GM23338 (cell line): Measurements from ENCODE around the gene ZNF358. TPM values are rescaled to one million over a fixed set of nuclear protein-coding genes. Genes with fewer than 3 reads are reported as not detected.

Experiments used
- ATAC-seq: fragments of 200-7000 bp; cut with Tn5 transposase; 3 replicates; pipeline ENCODE4 v1.9.1; 2020
- DNase-seq: peaks from one replicate; pipeline ENCODE4 v3.0.0-alpha.2; 2015; ENCODE audit warnings: low spot score
- H2AFZ ChIP-seq: fragments of 200-600 bp; sonication (generic); 2 replicates; pipeline ENCODE4 v1.8.0; 2016; ENCODE audit warnings: antibody characterized with exemption, mild to moderate bottlenecking, moderate library complexity
- H3F3A ChIP-seq: fragments of 200-600 bp; sonication (generic); replicated peaks from 2 replicates; pipeline ENCODE4 v1.8.0; 2017; ENCODE audit warnings: antibody characterized with exemption, mixed run types, low read depth
- H3K27ac ChIP-seq: fragments of 200-600 bp; sonication (generic); 2 replicates; pipeline ENCODE4 v1.6.1; 2016; ENCODE audit warnings: low read depth
- H3K27me3 ChIP-seq: fragments of 200-600 bp; sonication (generic); 2 replicates; pipeline ENCODE4 v1.8.0; 2016; ENCODE audit warnings: mild to moderate bottlenecking, mixed run types, moderate library complexity; ENCODE audit not compliant: insufficient read depth
- H3K36me3 ChIP-seq: fragments of 200-600 bp; sonication (generic); 2 replicates; pipeline ENCODE4 v1.8.0; 2016; ENCODE audit warnings: mild to moderate bottlenecking; ENCODE audit not compliant: insufficient read depth
- H3K4me1 ChIP-seq: fragments of 200-600 bp; sonication (generic); 2 replicates; pipeline ENCODE4 v1.8.0; 2016; ENCODE audit warnings: mild to moderate bottlenecking, moderate library complexity; ENCODE audit not compliant: insufficient read depth
- H3K4me2 ChIP-seq: fragments of 200-600 bp; sonication (generic); 2 replicates; pipeline ENCODE4 v1.7.1; 2017; ENCODE audit warnings: mixed run types
- H3K4me3 ChIP-seq: fragments of 200-600 bp; sonication (generic); 2 replicates; pipeline ENCODE4 v1.6.1; 2016; ENCODE audit warnings: mixed run types
- H3K79me2 ChIP-seq: fragments of 200-600 bp; sonication (generic); replicated peaks from 2 replicates; pipeline ENCODE4 v1.8.0; 2017; ENCODE audit warnings: mild to moderate bottlenecking; ENCODE audit not compliant: insufficient read depth
- H3K9me2 ChIP-seq: fragments of 200-600 bp; sonication (generic); 2 replicates; pipeline ENCODE4 v1.8.0; 2017; ENCODE audit not compliant: insufficient read depth
- H4K20me1 ChIP-seq: fragments of 200-600 bp; sonication (generic); replicated peaks from 2 replicates; pipeline ENCODE4 v1.8.0; 2017; ENCODE audit warnings: mild to moderate bottlenecking; ENCODE audit not compliant: insufficient read depth
- H3K27ac Mint-ChIP-seq: 2 replicates; pipeline ENCODE4 v1.8.0; 2020; ENCODE audit warnings: inconsistent platforms, mild to moderate bottlenecking, moderate library complexity, mixed read lengths
- H3K27me3 Mint-ChIP-seq: 3 replicates; pipeline ENCODE4 v1.8.0; 2022; ENCODE audit warnings: low read depth, mild to moderate bottlenecking, moderate library complexity, mixed read lengths, inconsistent platforms; ENCODE audit not compliant: insufficient read depth, poor library complexity
- H3K36me3 Mint-ChIP-seq: 3 replicates; pipeline ENCODE4 v1.8.0; 2021; ENCODE audit warnings: low read depth, mild to moderate bottlenecking, inconsistent platforms, moderate library complexity, mixed read lengths
- H3K4me1 Mint-ChIP-seq: 3 replicates; pipeline ENCODE4 v1.8.0; 2020; ENCODE audit warnings: mild to moderate bottlenecking, inconsistent platforms, mixed read lengths
- H3K4me3 Mint-ChIP-seq: 3 replicates; pipeline ENCODE4 v1.8.0; 2021; ENCODE audit warnings: moderate library complexity, mild to moderate bottlenecking, inconsistent platforms, mixed read lengths
- H3K9me3 Mint-ChIP-seq: 3 replicates; pipeline ENCODE4 v1.8.0; 2020; ENCODE audit warnings: moderate library complexity, mild to moderate bottlenecking, inconsistent platforms, mixed read lengths
- CREB1 ChIP-seq: fragments of 250-450 bp; sonication (Bioruptor Pico); IDR thresholded peaks from 2 replicates; pipeline ENCODE4 v1.5.0; 2020; ENCODE audit warnings: low read depth, mild to moderate bottlenecking, moderate library complexity
- EZH2phosphoT487 ChIP-seq: fragments of 200-600 bp; sonication (generic); IDR thresholded peaks from one replicate; pipeline ENCODE4 v1.8.1; 2018; ENCODE audit warnings: antibody characterized with exemption; ENCODE audit not compliant: unreplicated experiment
- JUNB ChIP-seq: IDR thresholded peaks from one replicate; pipeline ENCODE4 v1.6.1; 2016; ENCODE audit warnings: antibody characterized with exemption; ENCODE audit not compliant: unreplicated experiment
- NANOG ChIP-seq: IDR thresholded peaks from 2 replicates; pipeline ENCODE4 v1.6.1; 2016; ENCODE audit warnings: antibody characterized with exemption, borderline replicate concordance
- POLR2AphosphoS5 ChIP-seq: IDR thresholded peaks from 2 replicates; pipeline ENCODE4 v1.6.1; 2016; ENCODE audit warnings: antibody characterized with exemption, low read depth
- STAT1 ChIP-seq: IDR thresholded peaks from one replicate; pipeline ENCODE4 v1.6.1; 2016; ENCODE audit warnings: antibody characterized with exemption; ENCODE audit not compliant: unreplicated experiment
- ZNF114 ChIP-seq: fragments of 250-450 bp; sonication (Bioruptor Pico); IDR thresholded peaks from 2 replicates; pipeline ENCODE4 v1.5.0; 2020; ENCODE audit warnings: mild to moderate bottlenecking, moderate library complexity
- ZNF331 ChIP-seq: fragments of 250-450 bp; sonication (Bioruptor Pico); IDR thresholded peaks from 2 replicates; pipeline ENCODE4 v1.5.0; 2020; ENCODE audit warnings: low read depth, mild to moderate bottlenecking, moderate library complexity
- polyA plus RNA-seq: library from polyadenylated mRNA; unstranded; fragments of >200 nt; fragmentation: Nextera tagmentation; extraction: Ambion mirVana; gene quantifications from 2 replicates; pipeline ENCODE4 v1.2.1, GENCODE V29; 2016
- total RNA-seq: library from RNA; depleted of rRNA; stranded (reverse); fragments of >200 nt; shearing (Covaris generic); gene quantifications from 2 replicates; pipeline ENCODE4 v1.2.3, GENCODE V29; 2014
- TF ChIP-seq, protein P1 (sequence below), 2 experiments: fragments of 200-600 bp in 1 of 2; sonication (generic) in 1 of 2; conservative IDR thresholded peaks; 2 replicates each; pipeline versions ENCODE4 v1.5.1 to v1.6.1; 2016 to 2017; ENCODE audit warnings: antibody characterized with exemption in 2 of 2, low read depth in 2 of 2, mild to moderate bottlenecking in 2 of 2, moderate library complexity in 1 of 2
- TF ChIP-seq, protein P2 (sequence below): IDR thresholded peaks from 2 replicates; pipeline ENCODE4 v1.6.1; 2016; ENCODE audit warnings: antibody characterized with exemption
- TF ChIP-seq, protein P3 (sequence below): IDR thresholded peaks from one replicate; pipeline ENCODE4 v1.6.1; 2018; ENCODE audit warnings: antibody characterized with exemption; ENCODE audit not compliant: unreplicated experiment

The ZNF358 gene
- total and polyA plus RNA-seq, 2 experiments from 2014 or later = 23.8 to 52.9 TPM

DNA sequence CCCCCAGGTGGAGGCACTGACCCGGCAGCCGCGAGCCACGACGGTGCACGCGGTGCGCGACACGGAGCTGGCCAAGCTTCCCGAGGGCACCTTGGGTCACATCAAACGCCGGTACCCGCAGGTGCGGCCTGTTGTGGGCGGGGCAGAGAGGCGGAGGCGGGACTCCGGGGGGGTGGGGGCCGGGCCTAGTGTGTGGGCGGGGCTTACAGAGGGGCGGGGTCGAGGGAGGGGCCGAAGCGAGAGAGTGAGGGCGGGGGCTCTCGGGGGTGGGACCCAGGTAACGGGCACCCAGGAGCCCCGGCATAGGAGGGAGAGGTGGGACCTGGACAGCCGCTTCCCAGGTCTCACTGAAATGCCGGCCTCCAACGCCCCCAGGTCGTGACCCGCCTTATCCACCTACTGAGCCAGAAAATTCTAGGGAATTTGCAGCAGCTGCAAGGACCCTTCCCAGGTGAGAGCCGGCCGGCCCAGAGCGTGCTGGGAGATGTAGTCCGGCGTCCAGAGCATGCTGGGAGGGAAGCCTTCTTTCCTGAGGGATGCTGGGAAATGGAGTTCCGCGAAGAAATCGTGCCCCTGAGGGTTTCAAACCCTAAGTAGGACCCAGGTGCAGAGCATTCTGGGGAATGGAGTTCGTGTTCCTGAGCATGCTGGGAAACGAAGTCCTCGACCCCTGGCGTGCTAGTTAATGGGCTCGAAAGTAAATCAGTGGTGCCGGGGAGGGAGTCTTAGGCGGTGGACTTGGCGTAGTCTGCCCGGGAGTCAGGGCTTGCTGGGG, 35.3 kb downstream of the ZNF358 start:
- no peaks in the 10 kb centered on the region for H3F3A ChIP-seq
- H3K79me2 ChIP-seq = no peaks in the 10 kb centered on the region
- peak overlapping the region; percentile 80; the same call in 1 of the 2 replicates for H2AFZ ChIP-seq
- H3K4me1 ChIP-seq = peaks cover 3% of the 10 kb centered on the region; the same call in 1 of the 2 replicates
- Mint-ChIP-seq H3K36me3 (peaks cover 7% of the 10 kb centered on the region), H3K27ac (peak overlapping the region; percentile 86), H3K27me3 (peaks cover 7% of the 10 kb centered on the region), H3K4me1 (peaks cover 3% of the 10 kb centered on the region; the same call in 2 of the 3 replicates), H3K4me3 (peak overlapping the region; percentile 77), H3K9me3 (no peaks in the 10 kb centered on the region; the same call in 2 of the 3 replicates)
- H3K36me3 ChIP-seq = no peaks in the 10 kb centered on the region
- no peaks in the 10 kb centered on the region for H3K27me3 ChIP-seq
- H3K9me2 ChIP-seq = no peaks in the 10 kb centered on the region
- peak overlapping the region; percentile 87 for H3K4me2 ChIP-seq
- peak overlapping the region; percentile 49 for H3K4me3 ChIP-seq
- TF ChIP-seq CREB1 (CRISPR knock-in tag) (peak; percentile 78), POLR2AphosphoS5 (peak; percentile 31; the same call in 1 of the 2 replicates), ZNF114 (CRISPR knock-in tag) (peak; percentile 62; the same call in 1 of the 2 replicates), EZH2phosphoT487 (no peak), JUNB (no peak), STAT1 (peak; percentile 34), ZNF331 (CRISPR knock-in tag) (peak; percentile 32; the same call in 1 of the 2 replicates)
- TF ChIP-seq, protein P1, sequence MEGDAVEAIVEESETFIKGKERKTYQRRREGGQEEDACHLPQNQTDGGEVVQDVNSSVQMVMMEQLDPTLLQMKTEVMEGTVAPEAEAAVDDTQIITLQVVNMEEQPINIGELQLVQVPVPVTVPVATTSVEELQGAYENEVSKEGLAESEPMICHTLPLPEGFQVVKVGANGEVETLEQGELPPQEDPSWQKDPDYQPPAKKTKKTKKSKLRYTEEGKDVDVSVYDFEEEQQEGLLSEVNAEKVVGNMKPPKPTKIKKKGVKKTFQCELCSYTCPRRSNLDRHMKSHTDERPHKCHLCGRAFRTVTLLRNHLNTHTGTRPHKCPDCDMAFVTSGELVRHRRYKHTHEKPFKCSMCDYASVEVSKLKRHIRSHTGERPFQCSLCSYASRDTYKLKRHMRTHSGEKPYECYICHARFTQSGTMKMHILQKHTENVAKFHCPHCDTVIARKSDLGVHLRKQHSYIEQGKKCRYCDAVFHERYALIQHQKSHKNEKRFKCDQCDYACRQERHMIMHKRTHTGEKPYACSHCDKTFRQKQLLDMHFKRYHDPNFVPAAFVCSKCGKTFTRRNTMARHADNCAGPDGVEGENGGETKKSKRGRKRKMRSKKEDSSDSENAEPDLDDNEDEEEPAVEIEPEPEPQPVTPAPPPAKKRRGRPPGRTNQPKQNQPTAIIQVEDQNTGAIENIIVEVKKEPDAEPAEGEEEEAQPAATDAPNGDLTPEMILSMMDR (conservative IDR thresholded peaks at IDR 0.05; ENCODE audit: low read depth in 2 of 2) = no peak
- TF ChIP-seq, protein P2, sequence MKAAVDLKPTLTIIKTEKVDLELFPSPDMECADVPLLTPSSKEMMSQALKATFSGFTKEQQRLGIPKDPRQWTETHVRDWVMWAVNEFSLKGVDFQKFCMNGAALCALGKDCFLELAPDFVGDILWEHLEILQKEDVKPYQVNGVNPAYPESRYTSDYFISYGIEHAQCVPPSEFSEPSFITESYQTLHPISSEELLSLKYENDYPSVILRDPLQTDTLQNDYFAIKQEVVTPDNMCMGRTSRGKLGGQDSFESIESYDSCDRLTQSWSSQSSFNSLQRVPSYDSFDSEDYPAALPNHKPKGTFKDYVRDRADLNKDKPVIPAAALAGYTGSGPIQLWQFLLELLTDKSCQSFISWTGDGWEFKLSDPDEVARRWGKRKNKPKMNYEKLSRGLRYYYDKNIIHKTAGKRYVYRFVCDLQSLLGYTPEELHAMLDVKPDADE = peak; percentile 100
- peak; percentile 100 for DNase-seq
- H4K20me1 ChIP-seq = no peaks in the 10 kb centered on the region
- ATAC-seq = peak; percentile 73
- no peak overlapping the region for H3K27ac ChIP-seq

DNA sequence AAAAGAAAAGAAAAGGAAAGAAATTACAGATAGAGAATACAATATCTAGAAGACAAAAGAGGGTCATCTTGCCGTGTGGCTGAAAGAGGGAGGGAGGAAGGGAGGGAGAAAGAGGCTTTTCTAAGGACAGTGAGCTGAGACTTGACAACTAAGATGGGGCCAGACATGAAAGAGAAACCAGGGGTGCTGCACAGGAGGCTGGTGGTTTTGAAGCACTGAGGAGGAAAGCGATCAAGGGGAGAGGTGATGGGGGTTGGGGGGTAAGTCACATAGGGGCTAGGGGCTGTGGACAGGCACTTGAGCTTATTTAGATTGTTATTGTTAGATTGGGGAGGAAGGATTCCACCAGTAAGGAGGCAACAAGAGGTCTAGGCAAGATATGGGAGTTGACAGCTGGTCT, 36.9 kb downstream of the ZNF358 start:
- no peak overlapping the region for H3K27ac Mint-ChIP-seq
- peaks cover 19% of the 10 kb centered on the region for H3K36me3 Mint-ChIP-seq
- H3K4me1 ChIP-seq = peaks cover 3% of the 10 kb centered on the region; the same call in 1 of the 2 replicates
- H3K4me3 ChIP-seq = no peak overlapping the region
- H3K4me1 Mint-ChIP-seq = peaks cover 3% of the 10 kb centered on the region; the same call in 2 of the 3 replicates
- no peaks in the 10 kb centered on the region for H4K20me1 ChIP-seq
- H3K4me2 ChIP-seq = no peak overlapping the region
- no peaks in the 10 kb centered on the region; the same call in 2 of the 3 replicates for H3K9me3 Mint-ChIP-seq
- no peak overlapping the region for H2AFZ ChIP-seq
- H3K27ac ChIP-seq = no peak overlapping the region
- no peaks in the 10 kb centered on the region for H3K27me3 ChIP-seq
- H3K9me2 ChIP-seq = no peaks in the 10 kb centered on the region
- no peaks in the 10 kb centered on the region for H3F3A ChIP-seq
- no peak overlapping the region; the same call in 2 of the 3 replicates for H3K4me3 Mint-ChIP-seq
- no peaks in the 10 kb centered on the region for H3K79me2 ChIP-seq
- ATAC-seq = no peak
- peaks cover 7% of the 10 kb centered on the region for H3K27me3 Mint-ChIP-seq
- DNase-seq = no peak
- H3K36me3 ChIP-seq = no peaks in the 10 kb centered on the region
- TF ChIP-seq POLR2AphosphoS5 = no peak
- no peak for TF ChIP-seq CREB1 (CRISPR knock-in tag)
- no peak for TF ChIP-seq EZH2phosphoT487
- TF ChIP-seq ZNF114 (CRISPR knock-in tag) = no peak
- TF ChIP-seq, protein P2 = no peak
- TF ChIP-seq, protein P3, sequence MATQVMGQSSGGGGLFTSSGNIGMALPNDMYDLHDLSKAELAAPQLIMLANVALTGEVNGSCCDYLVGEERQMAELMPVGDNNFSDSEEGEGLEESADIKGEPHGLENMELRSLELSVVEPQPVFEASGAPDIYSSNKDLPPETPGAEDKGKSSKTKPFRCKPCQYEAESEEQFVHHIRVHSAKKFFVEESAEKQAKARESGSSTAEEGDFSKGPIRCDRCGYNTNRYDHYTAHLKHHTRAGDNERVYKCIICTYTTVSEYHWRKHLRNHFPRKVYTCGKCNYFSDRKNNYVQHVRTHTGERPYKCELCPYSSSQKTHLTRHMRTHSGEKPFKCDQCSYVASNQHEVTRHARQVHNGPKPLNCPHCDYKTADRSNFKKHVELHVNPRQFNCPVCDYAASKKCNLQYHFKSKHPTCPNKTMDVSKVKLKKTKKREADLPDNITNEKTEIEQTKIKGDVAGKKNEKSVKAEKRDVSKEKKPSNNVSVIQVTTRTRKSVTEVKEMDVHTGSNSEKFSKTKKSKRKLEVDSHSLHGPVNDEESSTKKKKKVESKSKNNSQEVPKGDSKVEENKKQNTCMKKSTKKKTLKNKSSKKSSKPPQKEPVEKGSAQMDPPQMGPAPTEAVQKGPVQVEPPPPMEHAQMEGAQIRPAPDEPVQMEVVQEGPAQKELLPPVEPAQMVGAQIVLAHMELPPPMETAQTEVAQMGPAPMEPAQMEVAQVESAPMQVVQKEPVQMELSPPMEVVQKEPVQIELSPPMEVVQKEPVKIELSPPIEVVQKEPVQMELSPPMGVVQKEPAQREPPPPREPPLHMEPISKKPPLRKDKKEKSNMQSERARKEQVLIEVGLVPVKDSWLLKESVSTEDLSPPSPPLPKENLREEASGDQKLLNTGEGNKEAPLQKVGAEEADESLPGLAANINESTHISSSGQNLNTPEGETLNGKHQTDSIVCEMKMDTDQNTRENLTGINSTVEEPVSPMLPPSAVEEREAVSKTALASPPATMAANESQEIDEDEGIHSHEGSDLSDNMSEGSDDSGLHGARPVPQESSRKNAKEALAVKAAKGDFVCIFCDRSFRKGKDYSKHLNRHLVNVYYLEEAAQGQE = no peak
- no peak for TF ChIP-seq NANOG
